Measurements from ENCODE around the gene FAR2. TPM values are rescaled to one million over a fixed set of nuclear protein-coding genes. Genes with fewer than 3 reads are reported as not detected.

The FAR2 gene
- total RNA-seq, 1 experiment from 2014 or later: 11.0 TPM

DNA sequence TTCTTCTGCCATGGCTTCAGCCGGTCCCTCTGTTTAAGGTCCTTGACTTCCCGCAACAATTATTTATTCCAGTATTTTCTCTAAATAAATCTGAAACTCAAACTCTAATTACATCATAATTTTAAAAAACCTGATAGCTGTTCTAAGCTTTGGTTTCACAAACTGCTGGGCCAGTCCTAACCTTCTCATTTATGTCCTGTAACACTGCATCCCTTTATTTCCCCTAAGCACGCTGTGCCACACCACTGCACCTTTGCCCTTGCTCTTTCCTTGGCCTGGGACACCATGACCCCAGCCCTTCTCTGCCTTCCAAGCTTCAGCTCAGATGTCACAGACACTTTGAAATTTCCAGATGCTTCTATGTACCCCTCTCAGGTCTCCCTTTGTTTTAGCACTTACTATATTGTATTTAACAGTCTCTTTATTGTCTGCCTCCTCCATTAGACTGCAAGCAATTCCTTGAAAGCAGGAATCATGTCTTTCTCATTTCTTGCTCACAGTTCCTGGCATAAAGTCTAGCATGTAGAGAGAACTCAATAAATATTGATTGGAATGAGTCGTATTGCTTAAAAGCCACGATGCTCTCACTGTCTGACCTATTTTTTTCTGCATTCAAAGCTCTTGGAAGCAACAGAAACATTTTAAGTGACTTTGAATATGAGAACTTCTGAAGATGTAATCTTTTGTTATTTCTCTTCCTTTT lies 120.8 kb downstream of the FAR2 start:
- ChIA-PET POLR2A (ENCODE audit: unreplicated experiment) (interaction anchor here (0.6 kb wide), 1 partner anchor 473 kb away, joined by 4 read pairs; no protein-coding TSS in a partner anchor), CTCF (no interaction called here)
- no peak overlapping the region for H3K4me3 ChIP-seq
- H3K4me2 ChIP-seq: no peak overlapping the region
- H3K36me3 ChIP-seq (ENCODE audit: low read depth): no peaks in the 10 kb centered on the region
- no peaks in the 10 kb centered on the region for H4K20me1 ChIP-seq (ENCODE audit: insufficient read depth)
- DNase-seq: no peak
- H3K4me1 ChIP-seq (replicated peaks; ENCODE audit: insufficient read depth): no peaks in the 10 kb centered on the region
- no peaks in the 10 kb centered on the region for H3F3A ChIP-seq (ENCODE audit: insufficient read depth, low read depth)
- no peaks in the 10 kb centered on the region for H3K27me3 ChIP-seq (ENCODE audit: insufficient read depth, low read depth)
- H3K79me2 ChIP-seq (ENCODE audit: low read depth): no peaks in the 10 kb centered on the region
- no peaks in the 10 kb centered on the region for H3K9me2 ChIP-seq (ENCODE audit: insufficient read depth)
- no peak overlapping the region for H2AFZ ChIP-seq
- intact Hi-C loops (cut with micrococcal nuclease; ENCODE audit: unreplicated experiment): loop anchor here (10.0 kb wide), 1 partner anchor 895 kb away; no protein-coding TSS in a partner anchor
- no peak overlapping the region for H3K27ac ChIP-seq
- TF ChIP-seq, protein P1, sequence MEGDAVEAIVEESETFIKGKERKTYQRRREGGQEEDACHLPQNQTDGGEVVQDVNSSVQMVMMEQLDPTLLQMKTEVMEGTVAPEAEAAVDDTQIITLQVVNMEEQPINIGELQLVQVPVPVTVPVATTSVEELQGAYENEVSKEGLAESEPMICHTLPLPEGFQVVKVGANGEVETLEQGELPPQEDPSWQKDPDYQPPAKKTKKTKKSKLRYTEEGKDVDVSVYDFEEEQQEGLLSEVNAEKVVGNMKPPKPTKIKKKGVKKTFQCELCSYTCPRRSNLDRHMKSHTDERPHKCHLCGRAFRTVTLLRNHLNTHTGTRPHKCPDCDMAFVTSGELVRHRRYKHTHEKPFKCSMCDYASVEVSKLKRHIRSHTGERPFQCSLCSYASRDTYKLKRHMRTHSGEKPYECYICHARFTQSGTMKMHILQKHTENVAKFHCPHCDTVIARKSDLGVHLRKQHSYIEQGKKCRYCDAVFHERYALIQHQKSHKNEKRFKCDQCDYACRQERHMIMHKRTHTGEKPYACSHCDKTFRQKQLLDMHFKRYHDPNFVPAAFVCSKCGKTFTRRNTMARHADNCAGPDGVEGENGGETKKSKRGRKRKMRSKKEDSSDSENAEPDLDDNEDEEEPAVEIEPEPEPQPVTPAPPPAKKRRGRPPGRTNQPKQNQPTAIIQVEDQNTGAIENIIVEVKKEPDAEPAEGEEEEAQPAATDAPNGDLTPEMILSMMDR (conservative IDR thresholded peaks at IDR 0.05): no peak
- no peak for TF ChIP-seq EZH2 (IDR thresholded peaks at IDR 0.05; ENCODE audit: low read depth)
- H3K9me3 ChIP-seq (ENCODE audit: insufficient read depth, low read depth): no peaks in the 10 kb centered on the region
- no TSS peak for BruUV-seq (replicated peaks)

DNA sequence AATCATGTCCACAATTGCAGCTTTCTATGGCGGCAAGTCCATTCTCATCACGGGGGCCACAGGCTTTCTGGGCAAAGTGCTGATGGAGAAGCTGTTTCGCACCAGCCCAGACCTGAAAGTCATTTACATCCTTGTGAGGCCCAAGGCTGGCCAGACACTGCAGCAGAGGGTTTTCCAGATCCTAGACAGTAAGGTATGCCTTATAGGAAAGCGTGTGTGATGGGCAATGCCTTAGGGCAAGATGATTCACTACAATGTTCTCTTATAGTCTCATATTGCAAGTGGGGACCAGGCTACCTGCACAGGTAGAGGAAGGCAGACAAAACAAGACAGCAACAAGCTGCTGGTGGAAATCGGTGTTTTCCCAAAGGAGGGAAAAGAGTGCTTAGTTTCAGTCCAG lies 121.4 kb downstream of the FAR2 start:
- H3K36me3 ChIP-seq (ENCODE audit: low read depth): no peaks in the 10 kb centered on the region
- no peaks in the 10 kb centered on the region for H3K9me2 ChIP-seq (ENCODE audit: insufficient read depth)
- no peaks in the 10 kb centered on the region for H3F3A ChIP-seq (ENCODE audit: insufficient read depth, low read depth)
- CTCF ChIA-PET: no interaction called here
- H3K4me3 ChIP-seq: no peak overlapping the region
- no peak overlapping the region for H2AFZ ChIP-seq
- no peaks in the 10 kb centered on the region for H4K20me1 ChIP-seq (ENCODE audit: insufficient read depth)
- intact Hi-C loops (cut with micrococcal nuclease; ENCODE audit: unreplicated experiment): no loop called here
- POLR2A ChIA-PET (ENCODE audit: unreplicated experiment): interaction anchor here (0.6 kb wide), 1 partner anchor 474 kb away, joined by 4 read pairs; no protein-coding TSS in a partner anchor
- H3K27ac ChIP-seq: no peak overlapping the region
- no TSS peak for BruUV-seq (replicated peaks)
- DNase-seq: no peak
- H3K27me3 ChIP-seq (ENCODE audit: insufficient read depth, low read depth): no peaks in the 10 kb centered on the region
- no peaks in the 10 kb centered on the region for H3K9me3 ChIP-seq (ENCODE audit: insufficient read depth, low read depth)
- H3K4me2 ChIP-seq: no peak overlapping the region
- no peaks in the 10 kb centered on the region for H3K79me2 ChIP-seq (ENCODE audit: low read depth)
- no peak for TF ChIP-seq EZH2 (IDR thresholded peaks at IDR 0.05; ENCODE audit: low read depth)
- TF ChIP-seq, protein P1 (conservative IDR thresholded peaks at IDR 0.05): no peak
- no peaks in the 10 kb centered on the region for H3K4me1 ChIP-seq (replicated peaks; ENCODE audit: insufficient read depth)

DNA sequence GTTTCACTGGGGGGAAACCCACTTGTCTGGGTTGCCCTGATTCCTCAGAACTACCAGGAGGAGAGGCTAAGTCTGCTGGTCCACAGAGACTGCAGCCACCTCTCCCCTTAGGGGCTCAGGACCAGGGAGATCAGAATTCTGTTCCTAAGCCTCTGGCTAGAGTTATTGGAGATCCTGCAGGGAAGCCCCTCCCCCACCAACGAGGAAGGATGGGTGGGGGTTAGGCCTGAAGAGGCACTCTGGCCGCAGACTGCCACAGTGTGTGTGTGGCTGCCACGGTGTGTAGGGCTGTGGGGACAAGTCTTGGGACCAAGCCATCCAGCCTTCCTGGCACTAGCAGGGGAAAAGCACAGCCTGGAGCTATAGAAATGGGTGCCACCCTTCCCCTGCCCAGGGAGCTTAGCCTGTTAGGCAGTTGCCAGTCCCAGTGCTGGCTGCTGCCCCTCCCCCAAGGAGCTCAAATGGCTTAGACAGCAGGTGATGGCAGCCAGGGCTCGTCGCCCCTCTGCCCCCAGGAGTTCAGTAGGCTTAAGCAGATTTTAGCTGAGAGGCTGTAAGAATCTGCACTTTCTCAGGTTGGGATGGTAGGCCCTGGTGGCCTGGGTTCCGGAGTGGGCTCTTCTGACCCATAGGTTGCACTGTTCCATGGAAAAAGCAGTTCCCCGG lies 124.2 kb downstream of the FAR2 start:
- no peaks in the 10 kb centered on the region for H3K27me3 ChIP-seq (ENCODE audit: insufficient read depth, low read depth)
- intact Hi-C loops (cut with micrococcal nuclease; ENCODE audit: unreplicated experiment): no loop called here
- H4K20me1 ChIP-seq (ENCODE audit: insufficient read depth): no peaks in the 10 kb centered on the region
- no peak for DNase-seq
- no peaks in the 10 kb centered on the region for H3F3A ChIP-seq (ENCODE audit: insufficient read depth, low read depth)
- no peak for TF ChIP-seq EZH2 (IDR thresholded peaks at IDR 0.05; ENCODE audit: low read depth)
- TF ChIP-seq, protein P1 (conservative IDR thresholded peaks at IDR 0.05): no peak
- no peak overlapping the region for H3K4me2 ChIP-seq
- H3K36me3 ChIP-seq (ENCODE audit: low read depth): no peaks in the 10 kb centered on the region
- H3K9me2 ChIP-seq (ENCODE audit: insufficient read depth): no peaks in the 10 kb centered on the region
- H3K27ac ChIP-seq: no peak overlapping the region
- CTCF ChIA-PET: no interaction called here
- H3K9me3 ChIP-seq (ENCODE audit: insufficient read depth, low read depth): no peaks in the 10 kb centered on the region
- POLR2A ChIA-PET (ENCODE audit: unreplicated experiment): no interaction called here
- no peaks in the 10 kb centered on the region for H3K4me1 ChIP-seq (replicated peaks; ENCODE audit: insufficient read depth)
- H3K4me3 ChIP-seq: no peak overlapping the region
- H3K79me2 ChIP-seq (ENCODE audit: low read depth): no peaks in the 10 kb centered on the region
- no TSS peak for BruUV-seq (replicated peaks)
- no peak overlapping the region for H2AFZ ChIP-seq
